DOHH2 (cell line): ENCODE results near the gene TWF2.

ENCODE experiments used
- H3F3A ChIP-seq: fragments of 200-600 bp; sonication (generic), shearing (Covaris generic); 2 replicates; pipeline ENCODE4 v1.6.0; 2016; ENCODE audit warnings: antibody characterized with exemption, mild to moderate bottlenecking; ENCODE audit not compliant: control insufficient read depth, insufficient read depth
- H3K27ac ChIP-seq: fragments of 200-600 bp; sonication (generic); 2 replicates; pipeline ENCODE4 v1.5.1; 2014; ENCODE audit warnings: low read depth, mild to moderate bottlenecking, low read length, moderate library complexity
- H3K27me3 ChIP-seq: fragments of 200-600 bp; sonication (generic); 2 replicates; pipeline ENCODE4 v1.6.1; 2014; ENCODE audit warnings: mild to moderate bottlenecking, low read length, mixed read lengths; ENCODE audit not compliant: control insufficient read depth
- H3K36me3 ChIP-seq: fragments of 200-600 bp; sonication (generic); 2 replicates; pipeline ENCODE4 v1.6.1; 2014; ENCODE audit warnings: mild to moderate bottlenecking, low read length, moderate library complexity, mixed read lengths; ENCODE audit not compliant: control insufficient read depth
- H3K4me1 ChIP-seq: fragments of 200-600 bp; sonication (generic); 2 replicates; pipeline ENCODE4 v1.6.1; 2014; ENCODE audit warnings: mild to moderate bottlenecking, low read length, mixed read lengths; ENCODE audit not compliant: control insufficient read depth
- H3K4me2 ChIP-seq: fragments of 200-600 bp; sonication (generic); 2 replicates; pipeline ENCODE4 v1.6.0; 2014; ENCODE audit warnings: mild to moderate bottlenecking, low read length, moderate library complexity
- H3K4me3 ChIP-seq: fragments of 200-600 bp; sonication (generic); 2 replicates; pipeline ENCODE4 v1.5.1; 2014; ENCODE audit warnings: mild to moderate bottlenecking, low read length, mixed read lengths
- H3K79me2 ChIP-seq: fragments of 200-600 bp; sonication (generic); 2 replicates; pipeline ENCODE4 v1.6.1; 2014; ENCODE audit warnings: mild to moderate bottlenecking, low read length, mixed read lengths; ENCODE audit not compliant: control insufficient read depth
- H3K9me2 ChIP-seq: fragments of 200-600 bp; sonication (generic); replicated peaks from 2 replicates; pipeline ENCODE4 v1.6.1; 2014; ENCODE audit warnings: mild to moderate bottlenecking, low read length, mixed read lengths; ENCODE audit not compliant: control insufficient read depth
- H3K9me3 ChIP-seq: fragments of 200-600 bp; sonication (generic); 2 replicates; pipeline ENCODE4 v1.6.1; 2014; ENCODE audit warnings: antibody characterized with exemption, low read length, mixed read lengths; ENCODE audit not compliant: control insufficient read depth, insufficient read depth
- H4K20me1 ChIP-seq: fragments of 200-600 bp; sonication (generic); 2 replicates; pipeline ENCODE4 v1.6.0; 2014; ENCODE audit warnings: low read depth, mild to moderate bottlenecking, antibody characterized with exemption, low read length, moderate library complexity; ENCODE audit not compliant: control insufficient read depth, insufficient read depth
- EZH2phosphoT487 ChIP-seq: fragments of 200-600 bp; sonication (generic); IDR thresholded peaks from 2 replicates; pipeline ENCODE4 v1.6.1; 2017; ENCODE audit warnings: borderline replicate concordance, mild to moderate bottlenecking, antibody characterized with exemption, low read length, moderate library complexity, mixed read lengths
- TF ChIP-seq, protein P1 (sequence below): fragments of 200-600 bp; sonication (generic); IDR thresholded peaks from one replicate; pipeline ENCODE4 v1.5.1; 2014; ENCODE audit warnings: antibody characterized with exemption, mild to moderate bottlenecking, low read depth, low read length; ENCODE audit not compliant: poor library complexity, severe bottlenecking

Gene TWF2

DNA sequence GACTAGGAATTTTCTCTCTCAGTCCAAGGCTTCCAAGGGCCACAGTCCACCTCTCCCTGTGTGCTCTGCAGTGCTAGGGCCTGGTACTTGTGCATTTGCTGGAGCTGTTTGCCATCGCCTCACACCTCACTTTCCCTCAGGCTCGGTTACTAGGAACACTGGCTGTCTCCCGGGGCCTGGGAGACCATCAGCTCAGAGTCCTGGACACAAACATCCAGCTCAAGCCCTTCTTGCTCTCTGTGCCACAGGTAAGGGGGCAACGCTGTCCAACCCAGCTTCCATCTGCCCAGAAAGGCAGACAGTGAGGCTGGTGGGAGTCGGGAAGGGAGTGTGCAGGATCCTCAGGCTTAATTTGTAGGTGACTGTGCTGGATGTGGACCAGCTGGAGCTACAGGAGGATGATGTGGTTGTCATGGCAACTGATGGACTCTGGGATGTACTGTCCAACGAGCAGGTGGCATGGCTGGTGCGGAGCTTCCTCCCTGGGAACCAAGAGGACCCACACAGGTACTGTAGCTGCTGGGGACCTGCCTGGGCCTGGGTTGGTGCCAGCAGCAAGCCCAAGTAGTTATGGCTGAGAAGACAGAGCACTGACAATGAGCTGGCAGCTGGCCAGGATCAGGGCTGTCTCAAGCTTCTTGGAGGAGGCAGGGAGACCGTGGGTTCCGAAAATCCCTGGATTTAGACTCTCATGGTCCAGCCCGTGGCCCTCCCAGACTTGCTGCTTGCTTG is 10.0 kb upstream of the TWF2 start:
- TF ChIP-seq EZH2phosphoT487, result no peak
- TF ChIP-seq, protein P1, sequence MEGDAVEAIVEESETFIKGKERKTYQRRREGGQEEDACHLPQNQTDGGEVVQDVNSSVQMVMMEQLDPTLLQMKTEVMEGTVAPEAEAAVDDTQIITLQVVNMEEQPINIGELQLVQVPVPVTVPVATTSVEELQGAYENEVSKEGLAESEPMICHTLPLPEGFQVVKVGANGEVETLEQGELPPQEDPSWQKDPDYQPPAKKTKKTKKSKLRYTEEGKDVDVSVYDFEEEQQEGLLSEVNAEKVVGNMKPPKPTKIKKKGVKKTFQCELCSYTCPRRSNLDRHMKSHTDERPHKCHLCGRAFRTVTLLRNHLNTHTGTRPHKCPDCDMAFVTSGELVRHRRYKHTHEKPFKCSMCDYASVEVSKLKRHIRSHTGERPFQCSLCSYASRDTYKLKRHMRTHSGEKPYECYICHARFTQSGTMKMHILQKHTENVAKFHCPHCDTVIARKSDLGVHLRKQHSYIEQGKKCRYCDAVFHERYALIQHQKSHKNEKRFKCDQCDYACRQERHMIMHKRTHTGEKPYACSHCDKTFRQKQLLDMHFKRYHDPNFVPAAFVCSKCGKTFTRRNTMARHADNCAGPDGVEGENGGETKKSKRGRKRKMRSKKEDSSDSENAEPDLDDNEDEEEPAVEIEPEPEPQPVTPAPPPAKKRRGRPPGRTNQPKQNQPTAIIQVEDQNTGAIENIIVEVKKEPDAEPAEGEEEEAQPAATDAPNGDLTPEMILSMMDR, result no peak
- Histone ChIP-seq H3K4me1 (peaks cover 35% of the 10 kb centered on the region), H3K36me3 (peaks cover 50% of the 10 kb centered on the region), H3K27me3 (peaks cover 16% of the 10 kb centered on the region), H3K4me2 (no peak overlapping the region), H3K9me2 (no peaks in the 10 kb centered on the region), H4K20me1 (0 out of 2 replicates have a peak, but pooled peaks cover 5% of the 10 kb centered on the region), H3K27ac (no peak overlapping the region), H3K79me2 (peaks cover 8% of the 10 kb centered on the region), H3K4me3 (no peak overlapping the region), H3F3A (peaks cover 14% of the 10 kb centered on the region), H3K9me3 (no peaks in the 10 kb centered on the region)

DNA sequence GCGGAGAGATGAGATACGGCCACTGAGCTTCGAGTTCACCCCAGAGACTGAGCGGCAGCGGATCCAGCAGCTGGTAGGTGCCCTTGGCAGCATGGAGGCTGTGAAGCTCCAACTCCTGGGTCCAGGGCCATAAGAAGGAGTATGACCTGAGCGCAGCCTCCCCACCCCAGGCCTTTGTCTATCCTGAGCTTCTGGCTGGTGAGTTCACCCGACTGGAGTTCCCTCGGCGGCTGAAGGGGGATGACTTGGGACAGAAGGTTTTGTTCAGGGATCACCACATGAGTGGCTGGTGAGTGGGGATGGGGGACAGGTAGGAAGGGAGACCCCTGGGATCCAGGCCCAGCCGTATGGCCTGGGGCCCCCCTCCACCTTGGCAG is 9.2 kb upstream of the TWF2 start:
- Histone ChIP-seq H3K9me2 (no peaks in the 10 kb centered on the region), H3K36me3 (peaks cover 42% of the 10 kb centered on the region), H4K20me1 (no peaks in the 10 kb centered on the region), H3K27ac (no peak overlapping the region), H3K9me3 (no peaks in the 10 kb centered on the region), H3K4me1 (peaks cover 30% of the 10 kb centered on the region), H3K4me3 (no peak overlapping the region), H3K27me3 (peaks cover 16% of the 10 kb centered on the region), H3F3A (peaks cover 10% of the 10 kb centered on the region; the same call in 1 of the 2 replicates), H3K79me2 (peaks cover 4% of the 10 kb centered on the region), H3K4me2 (no peak overlapping the region)
- TF ChIP-seq EZH2phosphoT487, result no peak
- TF ChIP-seq, protein P1, result no peak

DNA sequence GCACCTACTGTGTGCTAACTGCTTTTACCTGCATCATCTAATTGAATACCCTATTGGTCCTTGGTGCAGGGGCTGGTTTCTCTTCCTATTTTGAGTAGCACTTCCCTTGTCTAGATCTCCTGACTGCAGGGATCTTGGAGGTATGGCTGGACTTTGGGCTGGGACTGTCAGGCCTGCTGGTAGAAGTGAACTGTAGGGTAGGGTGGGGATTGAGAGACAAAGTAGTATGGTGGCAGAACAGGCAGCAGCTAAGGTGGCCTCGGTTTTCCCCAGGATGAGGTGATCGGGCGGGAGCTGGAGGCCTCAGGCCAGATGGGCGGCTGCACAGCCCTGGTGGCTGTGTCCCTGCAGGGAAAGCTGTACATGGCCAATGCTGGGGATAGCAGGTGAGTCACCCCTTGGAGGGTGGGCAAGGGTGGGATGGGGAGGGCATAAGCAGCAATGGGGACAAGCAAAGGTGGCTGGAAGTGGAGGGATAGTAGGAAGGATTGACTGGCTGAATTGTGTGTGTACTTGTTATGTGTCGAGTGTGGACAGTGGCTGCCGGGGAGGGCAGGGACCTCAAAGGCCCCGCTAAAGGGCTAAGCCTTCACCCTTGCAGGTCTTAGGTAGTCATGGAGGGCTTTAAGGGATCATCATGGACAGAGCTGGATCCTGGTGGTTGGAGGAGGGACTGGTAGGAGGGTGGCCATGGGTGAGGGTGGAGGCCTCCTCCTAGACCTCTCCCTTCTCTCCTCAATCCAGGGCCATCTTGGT is 8.6 kb upstream of the TWF2 start:
- H3K4me2 ChIP-seq, result no peak overlapping the region
- H3F3A ChIP-seq, result peaks cover 10% of the 10 kb centered on the region; the same call in 1 of the 2 replicates
- peaks cover 36% of the 10 kb centered on the region for H3K36me3 ChIP-seq
- H4K20me1 ChIP-seq, result no peaks in the 10 kb centered on the region
- peaks cover 16% of the 10 kb centered on the region for H3K27me3 ChIP-seq
- no peak overlapping the region for H3K27ac ChIP-seq
- no peaks in the 10 kb centered on the region for H3K9me2 ChIP-seq
- no peak overlapping the region for H3K4me3 ChIP-seq
- no peak for TF ChIP-seq EZH2phosphoT487
- TF ChIP-seq, protein P1, result no peak
- peaks cover 26% of the 10 kb centered on the region for H3K4me1 ChIP-seq
- no peaks in the 10 kb centered on the region for H3K79me2 ChIP-seq
- H3K9me3 ChIP-seq, result no peaks in the 10 kb centered on the region
